Measurements from ENCODE around the gene RPL35.

The RPL35 gene

DNA sequence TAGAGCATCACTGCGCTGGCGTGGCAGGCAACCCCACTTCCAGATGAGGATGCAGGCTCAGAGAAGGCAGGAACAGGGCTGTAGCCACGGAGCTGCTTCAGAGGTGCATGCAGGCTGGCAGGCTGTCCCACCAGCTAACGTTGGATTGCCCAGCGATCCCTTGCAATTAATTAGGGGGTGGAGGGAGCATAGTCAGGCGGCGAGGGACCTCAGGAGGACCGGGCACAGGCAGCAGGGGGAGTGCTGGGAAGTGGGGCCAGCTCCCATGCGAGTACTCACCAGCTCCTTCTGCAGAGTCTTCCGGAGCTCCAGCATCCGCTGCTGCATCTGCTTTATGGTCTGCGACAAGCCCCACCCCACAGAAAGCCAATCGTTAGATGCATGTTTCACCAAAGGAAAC is 20.5 kb upstream of the RPL35 start:
- peaks cover 68% of the 10 kb centered on the region for H3K36me3 Mint-ChIP-seq (ENCODE audit: low read depth)

DNA sequence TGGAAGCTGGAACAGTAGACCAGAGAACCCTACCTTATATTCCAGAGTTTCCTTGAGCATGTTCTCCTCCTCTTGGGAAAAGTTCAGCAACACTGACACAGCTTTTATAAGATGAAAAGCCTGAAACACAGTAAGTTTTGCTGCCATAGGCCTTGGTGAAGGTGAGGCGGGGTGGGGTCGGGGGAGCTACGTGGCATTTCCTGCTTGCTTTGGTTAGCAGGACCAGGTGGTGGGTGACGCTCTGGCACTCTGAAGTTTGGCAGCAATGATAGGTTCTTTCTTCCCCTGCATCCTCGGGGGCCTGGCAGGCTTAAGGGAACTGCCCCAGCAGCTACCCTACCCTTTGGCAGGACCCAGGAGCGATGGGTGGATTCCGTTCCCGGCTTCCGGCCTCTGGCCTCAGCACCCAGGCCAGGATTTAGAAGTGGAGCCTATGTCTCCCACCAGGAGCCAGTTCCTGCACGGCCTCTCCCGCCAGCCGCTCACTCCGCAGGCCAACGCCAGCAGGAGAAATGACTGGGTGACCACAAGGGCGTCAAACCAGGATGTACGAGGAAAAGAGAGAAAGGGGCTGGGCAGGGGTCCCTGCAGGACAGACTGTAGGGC is 19.5 kb upstream of the RPL35 start:
- H3K4me3 Mint-ChIP-seq: no peak overlapping the region
- no peaks in the 10 kb centered on the region for H3K27me3 Mint-ChIP-seq
- H3K9me3 Mint-ChIP-seq: no peaks in the 10 kb centered on the region
- peaks cover 66% of the 10 kb centered on the region for H3K36me3 Mint-ChIP-seq (ENCODE audit: low read depth)
- no peaks in the 10 kb centered on the region for H3K4me1 Mint-ChIP-seq (ENCODE audit: low read depth)
- no peak overlapping the region for H3K27ac Mint-ChIP-seq

More for the DNA sequence above, 20.5 kb upstream of the RPL35 start:
- no peak overlapping the region for H3K4me3 Mint-ChIP-seq
- no peaks in the 10 kb centered on the region for H3K9me3 Mint-ChIP-seq
- no peaks in the 10 kb centered on the region for H3K4me1 Mint-ChIP-seq (ENCODE audit: low read depth)
- no peak overlapping the region for H3K27ac Mint-ChIP-seq
- no peaks in the 10 kb centered on the region for H3K27me3 Mint-ChIP-seq

DNA sequence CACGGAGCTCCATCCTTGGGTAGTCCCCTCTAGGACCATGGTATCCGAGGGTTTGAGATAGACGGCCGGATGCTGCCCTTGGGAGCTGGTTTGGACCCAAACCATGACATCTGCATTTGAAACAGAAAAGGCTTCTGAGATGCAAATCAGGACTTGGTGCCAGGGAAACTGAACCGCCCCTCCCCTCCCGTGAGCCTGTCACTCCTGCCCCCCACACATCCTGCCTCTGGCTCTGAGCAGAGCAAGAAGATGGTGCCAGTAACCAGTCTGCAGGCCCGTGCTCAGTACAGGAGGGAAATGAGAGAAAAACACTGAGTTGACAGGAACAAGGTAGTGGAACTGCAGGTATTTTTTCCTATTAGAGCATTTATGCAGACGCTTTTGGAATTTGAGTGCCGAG is 18.7 kb upstream of the RPL35 start:
- Mint-ChIP-seq H3K27ac (no peak overlapping the region), H3K4me3 (no peak overlapping the region), H3K9me3 (no peaks in the 10 kb centered on the region), H3K36me3 (ENCODE audit: low read depth) (peaks cover 64% of the 10 kb centered on the region), H3K27me3 (no peaks in the 10 kb centered on the region), H3K4me1 (ENCODE audit: low read depth) (no peaks in the 10 kb centered on the region)

DNA sequence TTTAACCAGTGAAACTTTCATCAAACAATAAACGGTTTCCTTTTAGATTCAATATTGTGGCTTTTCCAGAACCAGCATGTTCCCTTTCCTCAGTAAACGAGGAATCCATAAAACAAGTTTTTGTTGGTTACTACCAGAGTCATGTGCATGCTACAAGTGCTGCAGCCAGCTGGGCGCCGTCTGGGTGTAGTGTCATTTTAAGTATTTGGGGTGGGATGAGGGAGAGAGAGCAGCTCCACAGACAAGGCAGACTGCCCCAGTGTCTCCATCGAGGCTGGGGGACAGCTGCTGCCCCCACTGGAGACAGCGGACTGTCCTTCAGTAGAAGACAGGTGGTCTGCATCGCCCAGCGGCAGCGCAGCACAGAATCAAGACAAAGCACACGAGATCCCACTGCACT is 17.5 kb upstream of the RPL35 start:
- H3K36me3 Mint-ChIP-seq (ENCODE audit: low read depth): peaks cover 65% of the 10 kb centered on the region
- no peaks in the 10 kb centered on the region for H3K4me1 Mint-ChIP-seq (ENCODE audit: low read depth)
- H3K9me3 Mint-ChIP-seq: no peaks in the 10 kb centered on the region
- no peak overlapping the region for H3K27ac Mint-ChIP-seq
- H3K4me3 Mint-ChIP-seq: no peak overlapping the region
- H3K27me3 Mint-ChIP-seq: no peaks in the 10 kb centered on the region

DNA sequence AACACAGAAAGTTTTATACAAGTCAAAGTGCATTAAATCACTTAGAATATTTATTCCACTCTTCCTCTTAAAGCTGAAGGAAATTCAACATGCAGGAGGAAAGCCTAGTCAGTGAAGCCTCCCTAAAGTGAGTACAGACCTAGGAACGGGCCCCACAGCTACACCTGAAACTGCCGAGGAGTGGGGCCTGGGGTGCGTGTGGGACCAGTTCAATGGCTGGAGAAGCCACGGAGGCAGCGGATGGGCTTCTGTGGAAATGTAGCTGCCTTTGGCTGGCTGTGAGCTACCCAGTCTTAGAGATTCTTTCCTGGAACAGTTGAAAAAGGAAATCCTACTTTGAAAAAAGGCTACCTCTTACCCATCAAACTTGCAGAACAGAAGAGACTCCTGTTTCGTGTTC is 16.8 kb upstream of the RPL35 start:
- Mint-ChIP-seq H3K9me3 (no peaks in the 10 kb centered on the region), H3K4me1 (ENCODE audit: low read depth) (peaks cover 5% of the 10 kb centered on the region), H3K27ac (no peak overlapping the region), H3K27me3 (no peaks in the 10 kb centered on the region), H3K36me3 (ENCODE audit: low read depth) (peaks cover 64% of the 10 kb centered on the region), H3K4me3 (no peak overlapping the region)

DNA sequence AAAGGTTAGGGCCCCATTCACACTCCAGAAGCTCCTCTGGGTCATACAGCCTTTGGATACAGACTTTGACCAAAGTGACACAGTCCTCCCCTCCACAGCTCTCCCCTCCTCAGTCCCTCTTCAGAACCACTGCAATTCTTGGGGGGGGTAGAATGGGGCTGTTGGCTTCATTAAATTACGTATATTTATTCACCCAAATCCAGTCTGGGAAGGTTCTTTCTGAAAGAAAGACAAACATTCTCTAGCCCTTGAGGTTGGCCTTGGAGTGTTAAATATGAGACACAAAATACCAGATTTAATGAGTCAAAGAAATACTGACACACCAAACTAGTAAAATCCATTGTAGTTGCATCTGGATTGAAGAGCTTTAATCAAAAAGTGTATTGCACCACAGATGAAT is 16.3 kb upstream of the RPL35 start:
- Mint-ChIP-seq H3K27me3 (no peaks in the 10 kb centered on the region), H3K4me1 (ENCODE audit: low read depth) (peaks cover 10% of the 10 kb centered on the region), H3K9me3 (no peaks in the 10 kb centered on the region), H3K36me3 (ENCODE audit: low read depth) (peaks cover 65% of the 10 kb centered on the region), H3K4me3 (no peak overlapping the region), H3K27ac (no peak overlapping the region)

DNA sequence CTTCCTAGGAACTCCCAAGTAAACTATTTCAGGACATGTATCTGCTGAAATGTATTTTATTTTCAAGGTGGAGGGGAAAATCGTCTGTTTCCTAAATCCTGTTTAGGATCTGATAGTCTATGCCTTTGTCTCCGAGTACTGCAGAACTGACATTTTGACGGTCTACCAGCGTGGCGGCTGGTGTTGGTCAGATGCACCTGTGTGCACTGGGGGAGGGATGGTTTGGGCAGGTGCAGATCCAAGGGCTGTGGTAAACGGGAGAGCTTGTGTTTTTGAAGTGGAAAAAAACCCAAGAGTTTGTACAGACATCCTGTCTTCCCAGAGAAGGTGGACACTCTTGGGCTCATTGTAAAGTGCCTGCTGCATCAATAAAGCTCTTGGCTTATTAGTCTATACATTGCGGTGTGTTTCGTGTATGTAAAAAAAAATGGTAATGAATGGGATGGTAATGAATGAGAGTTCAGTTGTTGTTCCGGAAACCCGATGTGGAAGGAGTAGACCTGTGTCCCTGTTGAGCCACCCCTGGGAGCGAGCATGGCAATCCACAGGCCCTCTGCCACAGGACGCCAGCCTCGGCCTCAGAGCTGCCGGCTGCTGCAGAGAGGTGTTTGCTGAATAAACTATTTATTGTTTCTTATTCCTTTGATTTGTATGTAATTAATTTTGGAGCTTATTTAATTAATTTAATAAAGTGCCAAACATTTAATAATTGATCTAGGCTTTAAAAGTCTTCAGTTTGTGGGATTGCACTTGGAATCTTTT is 15.4 kb upstream of the RPL35 start:
- Mint-ChIP-seq H3K36me3 (ENCODE audit: low read depth) (peaks cover 68% of the 10 kb centered on the region), H3K4me3 (no peak overlapping the region), H3K4me1 (ENCODE audit: low read depth) (peaks cover 18% of the 10 kb centered on the region), H3K27me3 (no peaks in the 10 kb centered on the region), H3K9me3 (no peaks in the 10 kb centered on the region), H3K27ac (peak overlapping the region; percentile 12)

DNA sequence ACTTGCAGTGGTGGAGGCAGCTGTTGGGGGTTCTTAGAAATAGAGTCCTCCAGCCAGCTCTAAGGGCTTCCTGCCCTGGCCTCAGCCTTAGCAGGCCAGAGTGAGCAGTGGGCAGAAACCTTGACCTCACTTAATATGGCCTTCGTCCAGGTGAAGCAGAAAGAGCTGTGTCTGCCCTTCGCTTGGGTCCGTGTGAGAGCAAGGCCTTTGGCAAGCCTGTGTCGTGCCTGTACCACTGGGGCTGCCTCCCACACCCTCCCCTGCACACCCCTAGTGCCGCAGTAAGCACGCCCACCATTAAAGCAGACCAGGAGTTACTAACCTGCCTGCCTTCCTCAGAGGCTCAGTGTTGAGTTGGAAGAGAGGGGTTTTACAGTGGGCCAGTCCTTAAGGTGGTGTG is 13.7 kb upstream of the RPL35 start:
- H3K4me3 Mint-ChIP-seq: no peak overlapping the region

DNA sequence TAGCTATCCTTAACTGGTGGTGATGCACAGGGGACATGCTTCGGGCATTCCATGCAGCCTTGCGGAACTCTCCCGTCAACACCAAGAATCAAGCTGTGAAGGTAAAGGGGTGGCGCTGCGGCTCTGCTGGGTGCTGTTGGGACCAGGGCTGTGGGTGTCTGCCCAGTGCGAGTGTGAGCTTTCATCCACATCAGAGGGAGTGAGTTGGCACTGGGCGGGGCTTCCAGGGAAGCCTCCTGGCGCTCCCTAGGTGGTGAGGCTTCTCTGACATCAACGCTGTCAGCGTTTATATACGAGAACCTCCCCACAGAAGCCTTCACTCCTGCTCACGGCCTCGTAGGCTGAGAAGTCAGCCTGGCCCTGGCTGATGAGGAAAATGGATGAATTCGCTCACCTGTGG is 11.9 kb upstream of the RPL35 start:
- peak overlapping the region; percentile 95 for H3K4me3 Mint-ChIP-seq
- H3K9me3 Mint-ChIP-seq: no peaks in the 10 kb centered on the region
- H3K36me3 Mint-ChIP-seq (ENCODE audit: low read depth): peaks cover 77% of the 10 kb centered on the region
- H3K27me3 Mint-ChIP-seq: no peaks in the 10 kb centered on the region
- H3K27ac Mint-ChIP-seq: peak overlapping the region; percentile 98
- H3K4me1 Mint-ChIP-seq (ENCODE audit: low read depth): peaks cover 42% of the 10 kb centered on the region

More for the DNA sequence above, 13.7 kb upstream of the RPL35 start:
- Mint-ChIP-seq H3K4me1 (ENCODE audit: low read depth) (peaks cover 36% of the 10 kb centered on the region), H3K9me3 (no peaks in the 10 kb centered on the region), H3K27me3 (no peaks in the 10 kb centered on the region), H3K36me3 (ENCODE audit: low read depth) (peaks cover 81% of the 10 kb centered on the region), H3K27ac (no peak overlapping the region)

DNA sequence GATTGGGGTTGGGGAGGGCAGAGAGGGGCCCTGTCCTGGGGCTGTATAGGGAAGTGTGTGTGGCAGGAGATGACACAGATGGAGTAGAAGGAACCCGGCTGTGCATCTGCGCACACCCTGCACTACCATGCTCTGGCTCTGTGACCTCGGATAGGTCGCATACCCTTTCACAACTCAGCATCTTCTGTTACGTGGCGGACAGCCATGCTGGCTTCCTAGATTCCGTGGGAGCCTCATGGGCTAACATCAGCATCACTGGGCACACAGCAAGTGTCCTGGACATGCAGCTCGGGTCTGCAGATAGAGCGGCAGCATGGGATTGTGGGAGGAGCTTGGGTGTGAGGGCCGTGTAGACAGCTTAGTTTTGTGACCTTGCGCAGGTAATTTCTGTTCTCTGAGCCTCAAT is 9.4 kb upstream of the RPL35 start:
- H3K4me1 Mint-ChIP-seq (ENCODE audit: low read depth): peaks cover 63% of the 10 kb centered on the region
- peak overlapping the region; percentile 98 for H3K27ac Mint-ChIP-seq
- H3K36me3 Mint-ChIP-seq (ENCODE audit: low read depth): peaks cover 75% of the 10 kb centered on the region
- no peaks in the 10 kb centered on the region for H3K27me3 Mint-ChIP-seq
- H3K9me3 Mint-ChIP-seq: no peaks in the 10 kb centered on the region
- peak overlapping the region; percentile 95 for H3K4me3 Mint-ChIP-seq

DNA sequence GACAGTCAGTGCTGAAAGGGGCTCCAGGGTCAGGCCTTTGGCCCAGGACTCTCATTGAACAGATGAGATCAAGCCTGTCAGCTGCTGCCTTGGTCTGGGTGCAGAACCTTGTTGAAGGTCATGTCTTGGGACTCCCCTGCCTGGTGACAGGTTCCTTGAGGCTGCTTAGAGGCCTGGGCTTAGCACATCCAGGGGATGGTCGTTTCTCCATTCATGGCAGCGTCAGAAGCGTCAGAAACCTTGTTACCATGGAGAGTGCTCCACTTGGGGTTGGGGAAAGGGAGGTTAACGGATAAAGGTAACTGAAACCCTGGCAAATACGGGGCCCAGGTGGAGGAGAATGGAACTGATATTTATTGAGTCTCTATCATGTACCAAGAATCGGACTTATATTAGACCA is 9.0 kb upstream of the RPL35 start:
- H3K27me3 Mint-ChIP-seq: no peaks in the 10 kb centered on the region
- peaks cover 73% of the 10 kb centered on the region for H3K36me3 Mint-ChIP-seq (ENCODE audit: low read depth)
- peaks cover 63% of the 10 kb centered on the region for H3K4me1 Mint-ChIP-seq (ENCODE audit: low read depth)
- no peaks in the 10 kb centered on the region for H3K9me3 Mint-ChIP-seq
- H3K4me3 Mint-ChIP-seq: peak overlapping the region; percentile 95
- peak overlapping the region; percentile 98 for H3K27ac Mint-ChIP-seq

DNA sequence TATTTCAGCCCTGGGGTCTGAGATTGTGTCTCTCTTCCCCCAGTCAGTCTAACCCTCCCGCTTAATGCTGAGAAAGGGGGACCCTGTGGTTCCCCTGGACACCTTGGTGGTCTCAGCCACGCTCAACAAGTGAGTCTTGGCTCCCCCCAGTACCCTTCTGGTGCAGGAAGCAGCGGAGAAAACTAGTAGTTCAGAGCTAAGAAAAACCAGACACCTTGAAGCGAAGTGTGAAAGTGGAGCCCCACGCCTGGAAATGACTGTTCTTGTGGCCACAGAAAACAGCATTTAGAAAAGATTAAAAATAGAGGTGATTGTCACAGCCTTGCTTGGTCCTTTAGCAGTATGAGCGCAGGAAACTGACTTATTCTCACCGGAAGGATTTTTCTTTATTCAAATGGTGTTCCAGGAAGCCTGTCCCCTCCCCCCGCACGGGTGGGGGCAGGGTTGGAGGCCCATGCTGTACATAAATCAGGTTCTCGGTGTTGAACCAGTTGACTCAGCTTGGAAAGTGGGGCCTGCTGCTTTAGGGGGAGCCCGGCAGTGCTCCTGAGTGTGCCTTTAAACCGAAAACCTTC is 8.3 kb upstream of the RPL35 start:
- H3K27ac Mint-ChIP-seq: peak overlapping the region; percentile 98
- H3K27me3 Mint-ChIP-seq: no peaks in the 10 kb centered on the region
- peaks cover 63% of the 10 kb centered on the region for H3K4me1 Mint-ChIP-seq (ENCODE audit: low read depth)
- H3K4me3 Mint-ChIP-seq: peak overlapping the region; percentile 95
- no peaks in the 10 kb centered on the region for H3K9me3 Mint-ChIP-seq
- H3K36me3 Mint-ChIP-seq (ENCODE audit: low read depth): peaks cover 66% of the 10 kb centered on the region

DNA sequence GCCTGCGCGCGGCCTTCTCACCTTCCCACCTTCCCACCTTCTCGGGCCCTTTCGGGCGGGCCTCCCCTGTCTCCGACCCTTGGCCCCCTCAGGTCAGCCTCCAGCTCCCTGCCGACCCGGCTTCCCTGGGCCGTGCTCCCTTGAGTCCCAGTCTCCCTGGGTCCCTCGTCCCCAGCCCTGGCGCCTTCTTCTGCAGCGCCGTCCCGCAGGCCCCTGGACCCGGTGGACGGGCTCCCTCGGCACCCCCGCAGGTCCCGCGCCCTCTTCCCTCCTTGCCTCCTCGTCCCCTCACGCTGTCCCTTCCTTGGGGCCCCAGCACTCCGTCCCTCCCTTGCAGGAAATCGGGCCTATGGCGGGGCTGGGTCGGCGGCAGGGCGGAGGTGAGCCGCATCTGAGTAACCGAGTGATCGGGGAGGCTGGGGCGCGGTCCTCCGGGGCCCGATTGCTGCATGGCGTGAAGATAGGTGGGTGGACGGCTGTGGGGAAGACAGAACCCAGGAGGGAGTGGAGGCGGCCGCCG is 7.8 kb upstream of the RPL35 start:
- no peaks in the 10 kb centered on the region for H3K9me3 Mint-ChIP-seq
- H3K27me3 Mint-ChIP-seq: no peaks in the 10 kb centered on the region
- peak overlapping the region; percentile 95 for H3K4me3 Mint-ChIP-seq
- peaks cover 63% of the 10 kb centered on the region for H3K4me1 Mint-ChIP-seq (ENCODE audit: low read depth)
- H3K36me3 Mint-ChIP-seq (ENCODE audit: low read depth): peaks cover 61% of the 10 kb centered on the region
- H3K27ac Mint-ChIP-seq: peak overlapping the region; percentile 98

DNA sequence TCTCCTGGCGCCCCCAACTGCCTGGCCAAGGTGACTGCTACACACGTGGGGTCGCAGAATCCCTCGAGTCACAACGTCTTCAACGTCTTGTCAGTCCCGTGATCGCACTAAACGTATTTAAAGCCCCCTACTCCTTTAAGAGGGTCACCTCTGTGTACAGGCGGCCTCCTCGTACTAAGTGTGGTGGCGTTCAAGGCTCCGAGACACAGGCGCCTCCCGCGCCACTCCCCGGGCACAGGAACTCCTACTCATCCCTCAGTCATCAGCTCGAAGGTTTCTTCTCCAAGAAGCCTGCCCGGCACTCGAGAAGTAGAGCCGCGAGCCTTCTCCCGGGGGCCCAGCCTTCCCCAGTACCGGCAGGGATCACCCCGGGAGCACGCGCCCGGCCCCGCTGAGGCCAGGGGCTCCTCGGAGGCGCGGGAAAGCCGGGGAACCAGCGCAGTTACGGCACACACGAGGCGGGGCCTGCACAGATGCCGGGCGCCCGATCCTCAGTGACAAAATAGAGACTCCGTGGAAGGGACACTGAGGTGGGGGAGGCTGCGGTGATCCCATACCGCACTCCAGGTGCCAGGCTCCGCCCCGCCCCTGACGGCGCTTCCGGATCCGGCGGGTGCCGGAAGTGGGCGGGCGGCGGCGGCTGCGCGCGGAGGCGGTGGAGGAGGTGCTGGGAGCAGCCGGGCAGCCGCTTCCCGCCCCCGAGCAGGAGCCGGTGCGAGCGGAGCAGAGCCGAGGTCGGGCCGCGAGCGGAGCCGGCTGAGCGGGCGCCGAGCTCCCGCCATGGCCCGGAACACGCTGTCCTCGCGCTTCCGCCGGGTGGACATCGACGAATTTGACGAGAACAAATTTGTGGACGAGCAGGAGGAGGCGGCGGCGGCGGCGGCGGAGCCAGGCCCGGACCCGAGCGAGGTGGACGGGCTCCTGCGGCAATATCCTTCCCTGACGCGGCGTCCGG is 7.0 kb upstream of the RPL35 start:
- Mint-ChIP-seq H3K4me1 (ENCODE audit: low read depth) (peaks cover 60% of the 10 kb centered on the region), H3K36me3 (ENCODE audit: low read depth) (peaks cover 55% of the 10 kb centered on the region), H3K27ac (peak overlapping the region; percentile 98)

More for the DNA sequence above, 7.0 kb upstream of the RPL35 start:
- Mint-ChIP-seq H3K27me3 (no peaks in the 10 kb centered on the region), H3K9me3 (no peaks in the 10 kb centered on the region), H3K4me3 (peak overlapping the region; percentile 95)

Measured in stimulated activated naive CD8-positive, alpha-beta T cell treated with anti-CD3 and anti-CD28 coated beads, Interleukin-15, Interleukin-2, amounts not matched to agents 100 ng/mL and 50 ng/mL, for 24 hours (primary cell).